GM23338 (cell line): ENCODE results near the gene MAP2K7.

Experiments
- EZH2 ChIP-seq: fragments of 200-600 bp; sonication (generic); IDR thresholded peaks from one replicate; pipeline ENCODE4 v1.8.0; 2017; ENCODE audit warnings: antibody characterized with exemption, mild to moderate bottlenecking, low read depth; ENCODE audit not compliant: unreplicated experiment
- TF ChIP-seq, protein P1 (sequence below), 2 experiments: fragments of 200-600 bp in 1 of 2; sonication (generic) in 1 of 2; conservative IDR thresholded peaks; 2 replicates each; pipeline versions ENCODE4 v1.5.1 to v1.6.1; 2016 to 2017; ENCODE audit warnings: antibody characterized with exemption in 2 of 2, low read depth in 2 of 2, mild to moderate bottlenecking in 2 of 2, moderate library complexity in 1 of 2

DNA sequence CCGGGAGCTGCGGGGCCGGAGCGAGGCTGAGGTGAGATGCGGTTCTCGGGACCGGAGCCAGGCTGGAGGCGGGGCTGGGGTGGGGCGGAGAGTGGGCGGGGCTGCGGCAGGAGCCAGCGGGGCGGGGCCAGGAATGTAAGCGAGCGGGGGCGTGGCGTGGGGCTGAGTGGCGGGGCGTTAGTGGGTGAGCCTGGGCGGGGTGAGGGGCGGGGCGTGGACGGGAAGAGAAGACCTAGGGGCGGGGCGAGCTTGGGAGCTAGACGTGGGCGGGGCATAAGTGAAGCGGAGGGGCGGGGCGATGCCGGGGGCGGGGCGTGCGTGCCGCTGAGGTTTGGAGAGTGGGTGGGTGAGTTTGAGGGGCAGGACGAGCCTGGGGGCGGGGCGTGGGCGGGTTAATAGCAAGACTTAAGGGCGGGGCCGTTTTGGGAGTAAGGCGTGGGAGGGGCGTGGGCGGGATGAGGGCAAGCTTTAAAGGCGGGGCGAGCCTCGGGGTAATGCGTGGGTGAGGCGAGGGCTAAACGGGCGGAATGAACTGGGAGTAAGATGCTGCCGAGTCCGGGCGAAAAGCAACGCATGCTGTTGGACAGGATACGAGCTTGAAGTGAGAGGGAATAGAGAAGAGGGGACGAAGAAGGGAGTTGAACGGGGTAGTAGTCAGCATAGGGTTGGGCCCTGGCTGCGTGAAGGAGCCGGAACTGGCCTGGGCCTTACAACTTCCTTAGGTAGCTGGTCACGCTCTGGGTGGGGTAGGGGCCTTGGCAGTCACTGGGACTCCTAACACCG lies 17.0 kb downstream of the MAP2K7 start:
- TF ChIP-seq, protein P1, sequence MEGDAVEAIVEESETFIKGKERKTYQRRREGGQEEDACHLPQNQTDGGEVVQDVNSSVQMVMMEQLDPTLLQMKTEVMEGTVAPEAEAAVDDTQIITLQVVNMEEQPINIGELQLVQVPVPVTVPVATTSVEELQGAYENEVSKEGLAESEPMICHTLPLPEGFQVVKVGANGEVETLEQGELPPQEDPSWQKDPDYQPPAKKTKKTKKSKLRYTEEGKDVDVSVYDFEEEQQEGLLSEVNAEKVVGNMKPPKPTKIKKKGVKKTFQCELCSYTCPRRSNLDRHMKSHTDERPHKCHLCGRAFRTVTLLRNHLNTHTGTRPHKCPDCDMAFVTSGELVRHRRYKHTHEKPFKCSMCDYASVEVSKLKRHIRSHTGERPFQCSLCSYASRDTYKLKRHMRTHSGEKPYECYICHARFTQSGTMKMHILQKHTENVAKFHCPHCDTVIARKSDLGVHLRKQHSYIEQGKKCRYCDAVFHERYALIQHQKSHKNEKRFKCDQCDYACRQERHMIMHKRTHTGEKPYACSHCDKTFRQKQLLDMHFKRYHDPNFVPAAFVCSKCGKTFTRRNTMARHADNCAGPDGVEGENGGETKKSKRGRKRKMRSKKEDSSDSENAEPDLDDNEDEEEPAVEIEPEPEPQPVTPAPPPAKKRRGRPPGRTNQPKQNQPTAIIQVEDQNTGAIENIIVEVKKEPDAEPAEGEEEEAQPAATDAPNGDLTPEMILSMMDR (conservative IDR thresholded peaks at IDR 0.05; ENCODE audit: low read depth in 2 of 2): no peak
- TF ChIP-seq EZH2: no peak
